ENCODE measurements around the gene PLD1.

GRCh38 chr3:171646357-171647133, 163.7 kb downstream of the PLD1 start:
- TF ChIP-seq POLR2AphosphoS5 (IDR thresholded peaks at IDR 0.05; ENCODE audit: low read depth, low read length) (no peak), REST (IDR thresholded peaks at IDR 0.05; ENCODE audit: insufficient read depth in 1 of 2, low read depth in 2 of 2, low read length in 2 of 2) (no peak), SIN3A (IDR thresholded peaks at IDR 0.05; ENCODE audit: borderline replicate concordance, insufficient read depth, low read length) (no peak), TAF1 (IDR thresholded peaks at IDR 0.05; ENCODE audit: borderline replicate concordance, insufficient read depth, low read length) (no peak)
